Activated naive CD4-positive, alpha-beta T cell treated with anti-CD3 and anti-CD28 coated beads, Interleukin-2, amount 10 ng/mL, durations not matched to agents 7 days and 5 days (primary cell): ENCODE results near the gene RHOT2.
"Not testable (repeated sequence)": the region's sequence is repeated elsewhere in the genome, so short reads cannot be mapped to it uniquely, and the experiment has no call there.

Source experiments
- CTCF ChIA-PET: fragments of 350-600 bp; sonication (Branson Sonifier 250); formaldehyde crosslinking; loops from one replicate; lab custom pipeline; 2021; ENCODE audit warnings: antibody characterized with exemption; lab: Charles Lee
- DNase-seq: peaks from one replicate; pipeline ENCODE4 v3.0.0-alpha.2; 2020
- H3K27ac Mint-ChIP-seq: one replicate; pipeline ENCODE4 v1.8.0; 2021; ENCODE audit warnings: mild to moderate bottlenecking, moderate library complexity, mixed read lengths
- H3K27me3 Mint-ChIP-seq: one replicate; pipeline ENCODE4 v1.8.0; 2021; ENCODE audit warnings: mild to moderate bottlenecking, mixed read lengths
- H3K36me3 Mint-ChIP-seq: one replicate; pipeline ENCODE4 v1.8.0; 2021; ENCODE audit warnings: mixed read lengths
- H3K4me1 Mint-ChIP-seq: one replicate; pipeline ENCODE4 v1.8.0; 2021; ENCODE audit warnings: mixed read lengths
- H3K4me3 Mint-ChIP-seq: one replicate; pipeline ENCODE4 v1.8.0; 2021; ENCODE audit warnings: mild to moderate bottlenecking, moderate library complexity, mixed read lengths
- H3K9me3 Mint-ChIP-seq: one replicate; pipeline ENCODE4 v1.8.0; 2021; ENCODE audit warnings: mixed read lengths

Gene RHOT2

GRCh38 chr16:682493-683395 lies 14.8 kb downstream of the RHOT2 start:
- CTCF ChIA-PET, result no interaction called here
- DNase-seq, result no peak
- Mint-ChIP-seq H3K4me1 (peaks cover 36% of the 10 kb centered on the region), H3K9me3 (no peaks in the 10 kb centered on the region), H3K27me3 (peaks cover 4% of the 10 kb centered on the region), H3K36me3 (peaks cover 22% of the 10 kb centered on the region), H3K27ac (peak overlapping the region; percentile 67), H3K4me3 (peak overlapping the region; percentile 74)

- CTCF ChIA-PET, result no interaction called here
- peak overlapping the region; percentile 67 for H3K27ac Mint-ChIP-seq
- peaks cover 22% of the 10 kb centered on the region for H3K36me3 Mint-ChIP-seq
- H3K27me3 Mint-ChIP-seq, result peaks cover 4% of the 10 kb centered on the region
- no peaks in the 10 kb centered on the region for H3K9me3 Mint-ChIP-seq
- H3K4me3 Mint-ChIP-seq, result peak overlapping the region; percentile 74
- DNase-seq, result no peak
- H3K4me1 Mint-ChIP-seq, result peaks cover 36% of the 10 kb centered on the region
Measured at GRCh38 chr16:683396-684070, 15.6 kb downstream of the RHOT2 start.

GRCh38 chr16:684071-684794 lies 16.3 kb downstream of the RHOT2 start, which contains the start of gene JMJD8:
Gene JMJD8 (minus strand): TSS chr16:684334. CDS start chr16:684319, 15 bp downstream.
- peak; percentile 98 for DNase-seq
- Mint-ChIP-seq H3K27me3 (no peaks in the 10 kb centered on the region), H3K4me1 (peaks cover 38% of the 10 kb centered on the region), H3K27ac (peak within 1 kb of the TSS; percentile 68), H3K36me3 (peaks cover 22% of the 10 kb centered on the region), H3K9me3 (no peaks in the 10 kb centered on the region), H3K4me3 (peak within 1 kb of the TSS; percentile 74)
- CTCF ChIA-PET, result no interaction called here

- H3K9me3 Mint-ChIP-seq, result no peaks in the 10 kb centered on the region
- H3K36me3 Mint-ChIP-seq, result peaks cover 22% of the 10 kb centered on the region
- CTCF ChIA-PET, result no interaction called here
- H3K4me1 Mint-ChIP-seq, result peaks cover 40% of the 10 kb centered on the region
- H3K27me3 Mint-ChIP-seq, result no peaks in the 10 kb centered on the region
- DNase-seq, result no peak
- no peak overlapping the region for H3K4me3 Mint-ChIP-seq
- H3K27ac Mint-ChIP-seq, result peak overlapping the region; percentile 33
Measured at GRCh38 chr16:684961-685696, 17.2 kb downstream of the RHOT2 start.

GRCh38 chr16:685967-686366 lies 18.0 kb downstream of the RHOT2 start:
- Mint-ChIP-seq H3K27me3 (no peaks in the 10 kb centered on the region), H3K4me3 (peak overlapping the region; percentile 21), H3K27ac (peak overlapping the region; percentile 28), H3K4me1 (peaks cover 45% of the 10 kb centered on the region), H3K36me3 (peaks cover 21% of the 10 kb centered on the region), H3K9me3 (no peaks in the 10 kb centered on the region)
- CTCF ChIA-PET, result no interaction called here
- no peak for DNase-seq

GRCh38 chr16:686459-687260 lies 18.7 kb downstream of the RHOT2 start:
- DNase-seq, result no peak
- CTCF ChIA-PET, result no interaction called here
- peaks cover 43% of the 10 kb centered on the region for H3K4me1 Mint-ChIP-seq
- no peaks in the 10 kb centered on the region for H3K9me3 Mint-ChIP-seq
- no peak overlapping the region for H3K27ac Mint-ChIP-seq
- H3K4me3 Mint-ChIP-seq, result peak overlapping the region; percentile 21
- peaks cover 17% of the 10 kb centered on the region for H3K36me3 Mint-ChIP-seq
- H3K27me3 Mint-ChIP-seq, result no peaks in the 10 kb centered on the region

- CTCF ChIA-PET, result interaction anchor here (1.0 kb wide), 1 partner anchor 19 kb away, joined by 5 read pairs; the partner anchor contains the start of gene RHOT2
- Mint-ChIP-seq H3K9me3 (no peaks in the 10 kb centered on the region), H3K36me3 (peaks cover 10% of the 10 kb centered on the region), H3K27me3 (peaks cover under 1% of the 10 kb centered on the region), H3K27ac (no peak overlapping the region), H3K4me1 (peaks cover 38% of the 10 kb centered on the region), H3K4me3 (peak overlapping the region; percentile 23)
- DNase-seq, result no peak
Measured at GRCh38 chr16:687499-687898, 19.6 kb downstream of the RHOT2 start.

GRCh38 chr16:689175-689897 lies 21.4 kb downstream of the RHOT2 start:
- H3K4me3 Mint-ChIP-seq, result peak overlapping the region; percentile 86

GRCh38 chr16:691242-691641 lies 23.3 kb downstream of the RHOT2 start:
- DNase-seq, CTCF ChIA-PET, H3K36me3 Mint-ChIP-seq, H3K9me3 Mint-ChIP-seq: not testable (repeated sequence)
- Mint-ChIP-seq H3K27ac (peak overlapping the region; percentile 88), H3K4me3 (peak overlapping the region; percentile 86), H3K27me3 (peaks cover 37% of the 10 kb centered on the region), H3K4me1 (peaks cover 36% of the 10 kb centered on the region)

More at GRCh38 chr16:689175-689897, 21.4 kb downstream of the RHOT2 start:
- Mint-ChIP-seq H3K36me3 (peaks cover 7% of the 10 kb centered on the region), H3K9me3 (no peaks in the 10 kb centered on the region), H3K27me3 (peaks cover 18% of the 10 kb centered on the region), H3K27ac (peak overlapping the region; percentile 88), H3K4me1 (peaks cover 32% of the 10 kb centered on the region)
- CTCF ChIA-PET, result no interaction called here
- no peak for DNase-seq

- DNase-seq, result no peak
- CTCF ChIA-PET, result no interaction called here
- Mint-ChIP-seq H3K27ac (no peak overlapping the region), H3K27me3 (peaks cover 41% of the 10 kb centered on the region), H3K4me1 (peaks cover 47% of the 10 kb centered on the region), H3K4me3 (no peak overlapping the region), H3K36me3 (no peaks in the 10 kb centered on the region), H3K9me3 (no peaks in the 10 kb centered on the region)
Measured at GRCh38 chr16:692356-693108, 24.6 kb downstream of the RHOT2 start.

GRCh38 chr16:693364-693763 lies 25.4 kb downstream of the RHOT2 start:
- Mint-ChIP-seq H3K9me3 (no peaks in the 10 kb centered on the region), H3K36me3 (no peaks in the 10 kb centered on the region), H3K4me1 (peaks cover 48% of the 10 kb centered on the region), H3K27ac (no peak overlapping the region), H3K27me3 (peaks cover 45% of the 10 kb centered on the region), H3K4me3 (peak overlapping the region; percentile 45)
- no peak for DNase-seq
- CTCF ChIA-PET, result no interaction called here

- peak overlapping the region; percentile 45 for H3K4me3 Mint-ChIP-seq
- CTCF ChIA-PET, result no interaction called here
- no peak for DNase-seq
- H3K9me3 Mint-ChIP-seq, result no peaks in the 10 kb centered on the region
- peaks cover 48% of the 10 kb centered on the region for H3K27me3 Mint-ChIP-seq
- H3K27ac Mint-ChIP-seq, result no peak overlapping the region
- peaks cover 46% of the 10 kb centered on the region for H3K4me1 Mint-ChIP-seq
- H3K36me3 Mint-ChIP-seq, result no peaks in the 10 kb centered on the region
Measured at GRCh38 chr16:693766-694165, 25.8 kb downstream of the RHOT2 start.
